ENCODE measurements around the gene CYTH4. TPM values are rescaled to one million over a fixed set of nuclear protein-coding genes. Genes with fewer than 3 reads are reported as not detected.
A peak's percentile ranks its signal among the peaks of the same experiment; 100 is the strongest.

CYTH4 gene
- total RNA-seq, 1 experiment from 2014 or later, result 0.15 TPM

GRCh38 chr22:37244922-37245722, 37.2 kb upstream of the CYTH4 start:
- POLR2A ChIA-PET, result interaction anchor here (0.6 kb wide), 1 partner anchor 1308 kb away, joined by 3 read pairs; no protein-coding TSS in a partner anchor
- no peaks in the 10 kb centered on the region for H3K36me3 Mint-ChIP-seq

More at GRCh38 chr22:37244922-37245722, 37.2 kb upstream of the CYTH4 start:
- DNase-seq (ENCODE audit: low spot score) (no peak), ATAC-seq (0 out of 2 replicates have a peak, but pooled peaks have one; percentile 13)
- TF ChIP-seq NFE2L1 (CRISPR knock-in tag; IDR thresholded peaks at IDR 0.05) (no peak), CREB1 (CRISPR knock-in tag; IDR thresholded peaks at IDR 0.05) (no peak), TEAD4 (CRISPR knock-in tag; IDR thresholded peaks at IDR 0.05) (no peak), GTF2I (CRISPR knock-in tag; conservative IDR thresholded peaks at IDR 0.05) (no peak), ZNF423 (CRISPR knock-in tag; IDR thresholded peaks at IDR 0.05) (no peak), TP53 (CRISPR knock-in tag; IDR thresholded peaks at IDR 0.05) (no peak), OVOL2 (CRISPR knock-in tag; IDR thresholded peaks at IDR 0.05; ENCODE audit: borderline replicate concordance) (no peak), ZNF232 (CRISPR knock-in tag; IDR thresholded peaks at IDR 0.05) (no peak), PRRX2 (CRISPR knock-in tag; IDR thresholded peaks at IDR 0.05) (no peak), MXD4 (CRISPR knock-in tag; IDR thresholded peaks at IDR 0.05; ENCODE audit: borderline replicate concordance) (no peak), KAT7 (CRISPR knock-in tag; IDR thresholded peaks at IDR 0.05; ENCODE audit: borderline replicate concordance) (no peak), ZNF281 (CRISPR knock-in tag; IDR thresholded peaks at IDR 0.05) (no peak), ARID4B (CRISPR knock-in tag; IDR thresholded peaks at IDR 0.05; ENCODE audit: borderline replicate concordance) (no peak), ATF2 (CRISPR knock-in tag; IDR thresholded peaks at IDR 0.05; ENCODE audit: borderline replicate concordance, low read depth) (no peak), ZNF416 (CRISPR knock-in tag; IDR thresholded peaks at IDR 0.05) (no peak), ZSCAN18 (CRISPR knock-in tag; IDR thresholded peaks at IDR 0.05) (no peak), ZNF317 (CRISPR knock-in tag; IDR thresholded peaks at IDR 0.05; ENCODE audit: borderline replicate concordance, low read depth) (no peak), CREM (CRISPR knock-in tag; IDR thresholded peaks at IDR 0.05) (no peak), USF2 (CRISPR knock-in tag; IDR thresholded peaks at IDR 0.05) (no peak)
- peaks cover 24% of the 10 kb centered on the region for H3K4me1 Mint-ChIP-seq
- CTCF ChIA-PET, result interaction anchor here (0.7 to 6.7 kb wide), 9 partner anchors 11 to 398 kb away, joined by 3 to 83 read pairs (median 4); no protein-coding TSS in a partner anchor
- H3K9me3 Mint-ChIP-seq, result no peaks in the 10 kb centered on the region
- no peak overlapping the region for H3K27ac Mint-ChIP-seq
- H3K4me3 Mint-ChIP-seq, result no peak overlapping the region
- no peaks in the 10 kb centered on the region for H3K27me3 Mint-ChIP-seq (ENCODE audit: low read depth)
